HL-60 (cell line): ENCODE measurements around the gene COL28A1.

Experiments used
- DNase-seq, 2 experiments: peaks; one replicate each; pipeline ENCODE4 v3.0.0-alpha.2; 2010 to 2020; ENCODE audit warnings: low read depth in 1 of 2, low spot score in 1 of 2
- H3K27ac ChIP-seq: fragments of 250-450 bp; sonication (Bioruptor Pico); replicated peaks from 2 replicates; pipeline ENCODE4 v1.5.1; 2020; ENCODE audit warnings: mild to moderate bottlenecking, moderate library complexity
- H3K27me3 ChIP-seq: fragments of 250-450 bp; sonication (Bioruptor Pico); 2 replicates; pipeline ENCODE4 v1.5.1; 2021; ENCODE audit warnings: mild to moderate bottlenecking, moderate library complexity; ENCODE audit not compliant: insufficient read depth, poor library complexity, severe bottlenecking
- H3K4me3 ChIP-seq: replicated peaks from 2 replicates; pipeline ENCODE4 v1.5.1; 2011; ENCODE audit warnings: mild to moderate bottlenecking, control low read depth, low read length; ENCODE audit not compliant: insufficient read depth
- GABPA ChIP-seq: IDR thresholded peaks from 2 replicates; pipeline ENCODE4 v1.6.1; 2012; ENCODE audit warnings: low read depth
- POLR2AphosphoS5 ChIP-seq: IDR thresholded peaks from 2 replicates; pipeline ENCODE4 v1.6.1; 2012; ENCODE audit warnings: low read depth
- REST ChIP-seq: IDR thresholded peaks from 2 replicates; pipeline ENCODE4 v1.6.1; 2012; ENCODE audit warnings: low read depth; ENCODE audit not compliant: insufficient replicate concordance
- SPI1 ChIP-seq: IDR thresholded peaks from 2 replicates; pipeline ENCODE4 v1.6.1; 2012; ENCODE audit warnings: low read depth, mild to moderate bottlenecking, borderline replicate concordance
- TF ChIP-seq, protein P1 (sequence below): IDR thresholded peaks from one replicate; pipeline ENCODE4 v1.5.1; 2011; ENCODE audit warnings: low read length, control low read depth, inconsistent platforms; ENCODE audit not compliant: insufficient read depth

COL28A1 gene

DNA sequence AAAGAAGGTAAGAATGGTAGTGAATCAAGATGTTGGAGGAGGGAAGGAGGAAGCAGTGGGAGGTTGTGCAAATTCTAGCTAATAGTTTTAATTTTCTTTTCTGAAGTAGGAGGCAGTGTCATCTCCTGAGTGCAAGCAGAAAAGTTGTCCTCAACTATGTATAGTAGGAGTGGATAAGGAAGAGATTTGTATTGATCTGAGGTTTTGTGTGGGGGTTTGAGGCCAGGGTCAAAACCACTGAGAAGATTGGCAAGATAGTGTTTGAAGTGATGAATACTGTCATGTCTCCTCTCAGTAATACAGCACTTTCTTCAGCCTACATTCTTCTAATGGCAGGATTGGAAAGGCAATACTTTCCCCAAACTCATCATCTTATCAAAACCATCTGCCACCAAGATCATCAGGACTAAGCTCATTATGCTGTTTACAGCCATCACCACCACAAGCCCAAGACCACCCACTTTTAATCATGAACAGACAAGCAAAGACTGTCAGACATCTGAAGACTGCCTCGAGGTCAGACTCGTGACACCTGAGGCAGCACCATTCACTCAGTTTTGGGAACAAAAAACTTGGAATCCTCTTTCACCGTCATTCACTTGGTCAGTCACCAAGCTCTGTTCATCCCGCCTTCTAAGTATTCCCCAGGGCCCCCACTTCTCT, 29.5 kb upstream of the COL28A1 start:
- peak overlapping the region; percentile 40; the same call in 1 of the 2 replicates for H3K27ac ChIP-seq
- TF ChIP-seq SPI1 (no peak), POLR2AphosphoS5 (no peak), GABPA (no peak), REST (no peak)
- TF ChIP-seq, protein P1, sequence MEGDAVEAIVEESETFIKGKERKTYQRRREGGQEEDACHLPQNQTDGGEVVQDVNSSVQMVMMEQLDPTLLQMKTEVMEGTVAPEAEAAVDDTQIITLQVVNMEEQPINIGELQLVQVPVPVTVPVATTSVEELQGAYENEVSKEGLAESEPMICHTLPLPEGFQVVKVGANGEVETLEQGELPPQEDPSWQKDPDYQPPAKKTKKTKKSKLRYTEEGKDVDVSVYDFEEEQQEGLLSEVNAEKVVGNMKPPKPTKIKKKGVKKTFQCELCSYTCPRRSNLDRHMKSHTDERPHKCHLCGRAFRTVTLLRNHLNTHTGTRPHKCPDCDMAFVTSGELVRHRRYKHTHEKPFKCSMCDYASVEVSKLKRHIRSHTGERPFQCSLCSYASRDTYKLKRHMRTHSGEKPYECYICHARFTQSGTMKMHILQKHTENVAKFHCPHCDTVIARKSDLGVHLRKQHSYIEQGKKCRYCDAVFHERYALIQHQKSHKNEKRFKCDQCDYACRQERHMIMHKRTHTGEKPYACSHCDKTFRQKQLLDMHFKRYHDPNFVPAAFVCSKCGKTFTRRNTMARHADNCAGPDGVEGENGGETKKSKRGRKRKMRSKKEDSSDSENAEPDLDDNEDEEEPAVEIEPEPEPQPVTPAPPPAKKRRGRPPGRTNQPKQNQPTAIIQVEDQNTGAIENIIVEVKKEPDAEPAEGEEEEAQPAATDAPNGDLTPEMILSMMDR: no peak
- H3K27me3 ChIP-seq: no peaks in the 10 kb centered on the region
- H3K4me3 ChIP-seq: no peak overlapping the region
- DNase-seq: no peak

DNA sequence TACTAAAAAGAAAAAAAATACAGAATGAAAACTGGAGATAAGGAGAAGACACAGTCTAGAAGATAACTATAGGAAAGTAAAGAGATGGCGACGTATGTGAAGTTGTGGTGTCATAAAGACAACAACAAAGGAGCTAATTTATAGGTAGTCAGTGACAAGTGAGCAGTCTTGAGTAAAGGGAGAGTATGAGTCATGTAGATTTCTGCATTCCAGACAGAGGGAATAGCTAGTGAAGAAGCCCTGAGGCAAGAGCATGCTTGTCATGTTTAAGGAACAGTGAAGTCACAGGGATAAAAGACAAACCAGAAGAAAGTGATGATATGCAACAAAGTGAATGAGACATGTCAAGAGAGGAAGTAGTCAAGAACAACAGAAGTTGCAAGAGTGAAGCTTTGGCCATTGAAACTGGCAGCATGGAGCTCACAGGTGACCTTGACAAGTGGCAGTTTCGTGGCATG, 28.7 kb upstream of the COL28A1 start:
- H3K4me3 ChIP-seq: no peak overlapping the region
- H3K27ac ChIP-seq: peak overlapping the region; percentile 40

GRCh38 chr7:7563813-7564212, 28.1 kb upstream of the COL28A1 start:
- TF ChIP-seq, protein P1: no peak
- TF ChIP-seq GABPA (no peak), POLR2AphosphoS5 (no peak), SPI1 (no peak), REST (no peak)
- Histone ChIP-seq H3K27me3 (no peaks in the 10 kb centered on the region), H3K27ac (0 out of 2 replicates have a peak overlapping the region, but pooled peaks have one; percentile 40), H3K4me3 (no peak overlapping the region)
- no peak for DNase-seq

More for the DNA sequence above, 28.7 kb upstream of the COL28A1 start:
- peak in 1 of 2 experiments; percentile 51 for DNase-seq
- peak; percentile 73; the same call in 1 of the 2 replicates for TF ChIP-seq SPI1
- TF ChIP-seq, protein P1: no peak
- TF ChIP-seq GABPA: no peak
- TF ChIP-seq REST: no peak
- no peak for TF ChIP-seq POLR2AphosphoS5
- H3K27me3 ChIP-seq: no peaks in the 10 kb centered on the region
